HG02623 (cell line): Measurements from ENCODE around the gene POLR2L.

Experiments used
- ATAC-seq: cut with Tn5 transposase; IDR thresholded peaks from one replicate; pipeline ENCODE4 v1.9.1; 2021; ENCODE audit warnings: moderate library complexity; ENCODE audit not compliant: unreplicated experiment

POLR2L gene

GRCh38 chr11:869399-870126, 27.2 kb upstream of the POLR2L start:
- ATAC-seq = no peak

DNA sequence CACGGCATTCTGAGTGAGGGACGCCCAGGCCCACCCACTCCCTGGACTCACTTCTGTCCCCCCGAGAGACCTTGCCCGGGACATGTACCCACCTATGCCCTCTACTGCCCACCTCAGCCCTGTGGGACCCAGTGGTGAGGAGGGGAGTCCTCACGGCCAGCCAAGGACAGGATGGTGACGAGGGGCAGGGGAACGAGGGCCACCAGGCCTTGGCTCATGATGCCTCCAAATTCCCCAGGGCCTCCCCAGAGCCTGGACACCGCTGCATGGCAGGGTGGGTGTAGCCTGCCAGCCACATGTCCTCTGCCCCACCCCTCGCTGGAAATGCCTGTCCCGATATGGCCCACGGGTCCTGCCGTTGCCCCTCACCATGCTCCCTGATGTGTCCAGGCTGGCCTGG, 26.5 kb upstream of the POLR2L start:
- ATAC-seq = no peak

- ATAC-seq = no peak
These were observed 26.1 kb upstream of the POLR2L start for GRCh38 chr11:868394-868793.

DNA sequence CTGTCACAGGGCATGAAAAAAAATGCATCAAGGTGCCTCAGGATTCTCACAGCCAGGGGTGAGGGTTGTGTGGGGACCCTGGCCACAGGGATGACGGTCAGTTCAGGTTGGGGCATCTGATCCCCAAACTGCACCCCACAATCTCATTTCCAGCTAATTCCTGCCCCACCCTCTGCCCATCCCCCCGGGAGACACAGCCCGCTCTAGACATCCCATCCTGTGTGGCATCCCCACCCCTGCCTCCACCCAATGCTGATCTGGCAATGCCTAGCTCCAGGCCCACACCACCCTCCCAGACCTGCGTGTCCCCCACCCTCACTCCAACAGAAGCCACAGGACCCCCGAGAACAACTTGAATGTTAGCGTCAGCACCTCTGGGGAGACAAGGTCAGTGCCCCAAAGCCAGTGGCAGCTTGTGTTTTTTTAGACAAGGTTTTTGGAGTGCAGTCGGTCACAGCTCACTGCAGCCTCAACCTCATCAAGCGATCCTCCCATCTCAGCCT, 25.6 kb upstream of the POLR2L start:
- ATAC-seq = no peak

DNA sequence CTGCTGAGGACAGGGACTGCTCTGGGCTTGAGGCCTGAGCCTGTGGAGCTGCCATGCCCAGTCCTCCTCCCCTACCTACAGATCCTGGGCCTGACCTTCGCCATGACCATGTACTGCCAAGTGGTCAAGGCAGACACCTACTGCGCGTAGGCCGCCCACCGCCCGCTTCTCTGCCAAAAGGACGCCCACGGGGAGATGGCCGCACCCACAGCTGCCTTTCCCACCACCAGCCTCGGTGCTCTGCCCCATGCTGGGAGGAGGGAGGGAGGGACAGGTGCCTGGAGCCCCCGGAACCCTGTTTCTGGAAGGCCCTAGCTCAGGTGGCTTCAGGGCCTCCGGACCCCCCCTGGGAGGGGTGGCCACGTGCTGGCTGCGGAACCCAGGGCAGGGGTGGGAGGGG, 24.2 kb upstream of the POLR2L start:
- ATAC-seq = no peak

- no peak for ATAC-seq
These were observed 23.4 kb upstream of the POLR2L start for GRCh38 chr11:865462-866430.

GRCh38 chr11:864898-865297, 22.6 kb upstream of the POLR2L start:
- ATAC-seq = no peak

GRCh38 chr11:863910-864827, 21.8 kb upstream of the POLR2L start:
- ATAC-seq = no peak

DNA sequence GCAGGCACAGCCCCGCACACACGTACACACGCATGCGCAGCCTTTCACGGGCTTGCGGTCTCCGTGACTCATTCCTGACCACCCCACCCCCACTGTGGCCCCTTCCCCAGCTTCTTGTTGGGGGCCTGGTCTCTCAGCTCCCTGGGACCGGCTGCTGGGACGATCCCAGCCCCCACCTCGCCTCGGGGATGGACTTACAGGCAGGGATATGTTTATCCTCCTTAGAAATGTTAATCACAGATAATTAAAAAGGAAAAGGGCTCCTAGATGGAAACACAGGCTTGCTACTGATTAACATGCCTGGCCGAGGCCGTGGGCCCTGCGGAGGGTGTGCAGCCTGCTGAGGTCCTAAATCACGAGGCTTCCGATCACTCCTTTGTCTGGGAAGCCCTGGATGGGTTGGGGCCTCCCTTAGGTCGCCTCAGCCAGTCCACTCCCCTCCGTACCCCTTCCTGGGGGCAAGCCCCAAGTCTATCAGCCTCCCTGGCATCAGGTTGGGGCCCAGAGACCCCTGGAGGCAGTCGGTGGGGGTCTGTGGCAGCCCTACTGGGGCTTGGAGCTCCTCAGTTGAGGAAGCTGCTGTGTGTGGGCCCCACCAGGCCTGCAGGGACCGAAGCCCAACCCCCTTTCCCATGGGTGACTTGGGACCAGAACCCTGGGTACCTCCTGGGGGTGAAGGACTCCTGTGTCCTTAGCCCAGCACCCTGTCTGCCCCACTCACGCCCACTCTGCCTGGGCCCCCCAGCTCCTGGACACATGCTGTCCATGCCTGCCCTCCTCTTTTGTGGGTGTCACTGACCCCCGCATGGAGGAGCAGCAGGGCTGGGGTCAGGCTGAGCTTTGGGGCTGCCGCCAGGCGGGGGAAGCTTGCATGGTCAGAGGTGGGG, 20.9 kb upstream of the POLR2L start:
- ATAC-seq = no peak

DNA sequence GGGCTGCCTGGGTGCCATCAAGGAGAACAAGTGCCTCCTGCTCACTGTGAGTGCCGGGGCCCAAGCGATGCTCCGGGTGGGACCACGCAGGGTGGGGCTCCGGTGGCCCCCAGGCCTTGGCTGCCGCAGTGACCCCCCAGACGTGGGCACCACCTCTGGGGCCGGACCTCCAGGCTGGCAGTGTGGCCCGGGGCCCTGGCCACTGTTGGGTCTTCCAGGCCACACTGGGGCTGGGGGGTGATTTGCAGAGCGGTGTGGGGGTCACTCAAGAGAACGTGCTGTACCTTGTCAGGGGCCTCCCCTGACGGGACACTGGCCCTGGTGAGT, 20.3 kb upstream of the POLR2L start:
- ATAC-seq = no peak

GRCh38 chr11:862081-862661, 19.8 kb upstream of the POLR2L start:
- ATAC-seq = no peak

GRCh38 chr11:861105-861479, 18.8 kb upstream of the POLR2L start:
- no peak for ATAC-seq

- ATAC-seq = no peak
These were observed 18.1 kb upstream of the POLR2L start for GRCh38 chr11:860234-861104.

- no peak for ATAC-seq
These were observed 17.2 kb upstream of the POLR2L start for GRCh38 chr11:859394-860131.

DNA sequence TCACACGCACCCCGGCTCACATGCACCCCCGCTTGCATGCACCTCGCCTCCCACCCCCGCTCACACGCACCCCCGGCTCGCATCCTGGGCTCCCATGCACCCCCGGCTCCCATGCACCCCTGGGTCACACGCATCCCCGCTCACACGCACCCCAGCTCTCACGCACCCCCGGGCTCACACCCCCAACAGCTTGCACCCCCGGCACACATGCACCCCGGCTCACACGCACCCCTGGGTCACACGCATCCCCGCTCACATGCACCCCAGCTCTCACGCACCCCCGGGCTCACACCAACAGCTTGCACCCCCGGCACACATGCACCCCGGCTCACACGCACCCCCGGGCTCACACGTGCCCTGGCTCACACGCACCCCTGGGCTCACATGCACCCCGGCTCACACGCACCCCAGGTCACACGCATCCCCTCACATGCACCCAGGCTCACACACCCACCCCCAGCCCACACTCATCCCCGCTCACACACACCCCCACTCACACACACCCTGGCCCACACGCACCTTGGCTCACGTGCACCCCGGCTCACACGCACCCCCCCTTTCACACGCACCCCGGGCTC, 16.5 kb upstream of the POLR2L start:
- no peak for ATAC-seq

- no peak for ATAC-seq
These were observed 15.9 kb upstream of the POLR2L start for GRCh38 chr11:858053-858761.

DNA sequence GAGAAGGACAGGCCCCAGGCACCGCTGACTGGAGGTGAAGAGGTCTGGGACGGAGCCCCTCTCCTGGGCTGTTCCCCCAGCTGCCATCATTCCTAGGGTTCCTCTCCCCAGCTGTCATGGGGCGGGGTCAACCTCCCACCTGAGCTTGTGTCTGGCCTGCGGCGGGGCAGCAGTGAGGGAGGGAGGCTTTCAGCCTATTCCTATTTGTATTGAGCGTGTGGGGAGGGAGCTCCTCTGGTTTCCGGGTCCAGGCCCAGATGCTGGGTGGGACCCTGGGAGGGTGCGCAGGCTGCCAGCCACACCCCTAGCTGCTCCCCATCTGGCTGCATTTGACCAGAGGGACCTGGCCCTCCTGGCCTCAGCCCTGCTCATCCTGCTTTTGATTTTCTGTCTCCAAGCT, 14.1 kb upstream of the POLR2L start:
- no peak for ATAC-seq
